ENCODE data around the gene NTPCR.

The NTPCR gene

DNA sequence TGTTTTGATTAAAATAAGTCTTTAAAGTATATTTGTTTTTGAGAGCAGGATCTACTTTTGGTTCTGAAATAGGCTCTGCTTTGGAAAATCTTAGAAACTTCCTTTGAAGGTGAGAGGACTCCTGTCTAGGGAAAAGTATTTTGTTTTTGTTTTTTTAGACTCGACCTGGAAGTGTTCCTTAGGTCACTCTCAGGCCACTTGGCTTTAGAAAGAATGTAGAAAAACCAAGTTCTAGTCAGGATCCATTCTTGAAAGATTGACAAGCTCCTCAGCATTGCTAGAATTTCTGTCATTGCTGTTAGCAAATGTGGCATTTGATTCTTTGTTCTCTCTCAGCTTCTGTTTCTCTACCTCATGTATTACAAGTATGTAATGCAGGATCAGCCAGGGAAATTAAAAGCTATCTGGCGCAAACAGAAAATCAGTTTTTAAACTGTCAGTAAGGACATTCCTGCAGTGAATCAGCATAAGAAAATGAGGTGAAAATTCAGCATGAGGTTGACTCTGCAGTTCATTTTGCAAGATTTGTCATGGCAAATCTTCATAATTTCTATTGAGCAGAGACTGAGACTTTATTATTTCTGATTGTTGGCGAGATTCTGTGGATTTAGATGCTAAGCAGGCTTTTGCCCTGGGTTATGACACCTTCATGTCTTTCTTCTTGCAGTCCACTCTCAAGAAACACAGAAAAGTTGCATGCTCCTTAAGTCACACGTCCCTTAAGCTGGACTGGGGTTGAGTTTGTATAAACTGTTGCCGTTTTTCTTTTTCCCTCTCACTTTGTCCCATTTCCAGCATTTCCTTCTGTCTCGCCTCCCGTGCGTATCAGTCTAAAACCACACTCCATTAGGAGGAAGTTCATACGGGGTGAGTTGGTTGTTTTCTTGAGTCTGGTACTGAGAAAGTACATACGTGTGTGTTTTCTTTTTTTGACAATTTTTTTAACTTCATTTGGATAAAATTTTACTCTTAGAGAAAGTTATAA, 12.6 kb downstream of the NTPCR start:
- no peak for DNase-seq (ENCODE audit: low read depth, low spot score)

DNA sequence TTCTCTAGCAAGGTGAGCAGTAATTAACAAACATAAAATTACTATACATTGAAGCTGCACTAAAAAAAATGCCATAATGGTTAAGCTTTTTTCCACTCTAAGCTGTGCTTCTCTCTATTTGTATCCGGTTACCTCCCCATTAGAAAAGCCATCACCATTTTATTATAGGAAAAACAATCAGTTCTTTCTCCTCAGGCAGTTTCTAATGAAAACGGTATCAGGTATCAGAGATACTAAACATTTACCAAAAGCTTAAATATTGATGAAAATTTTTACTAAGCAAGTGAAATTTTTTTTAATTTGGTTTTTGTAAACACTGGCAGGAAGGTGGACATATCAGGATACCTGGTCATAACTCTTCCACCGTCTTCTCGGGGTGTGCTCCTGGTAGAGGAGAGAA, 14.2 kb downstream of the NTPCR start:
- no peak for DNase-seq (ENCODE audit: low read depth, low spot score)

GRCh38 chr1:232965124-232965911, 14.9 kb downstream of the NTPCR start:
- DNase-seq (ENCODE audit: low read depth, low spot score), result no peak

- no peak for DNase-seq (ENCODE audit: low read depth, low spot score)
Observed at GRCh38 chr1:232965912-232966217, 15.5 kb downstream of the NTPCR start.

GRCh38 chr1:232966663-232967062, 16.3 kb downstream of the NTPCR start:
- DNase-seq (ENCODE audit: low read depth, low spot score), result no peak

DNA sequence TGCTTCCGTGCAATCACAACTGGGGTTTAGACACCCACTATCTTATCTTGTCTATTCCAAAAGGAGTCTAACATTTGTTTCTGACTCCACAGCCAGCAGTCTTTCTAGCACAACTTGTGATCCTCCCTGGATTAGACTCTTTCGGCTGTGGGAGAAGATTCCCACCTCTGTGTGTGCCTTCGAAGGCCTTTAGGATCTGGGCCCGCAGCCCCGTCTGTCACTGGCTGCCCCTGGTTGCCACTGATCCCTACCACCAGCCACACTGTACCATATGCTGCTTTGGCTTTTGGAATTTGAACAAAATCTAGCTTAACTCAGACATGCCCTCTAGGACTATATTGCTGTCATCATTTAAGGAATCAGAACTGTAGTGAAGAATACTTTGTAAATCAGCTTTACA, 18.0 kb downstream of the NTPCR start:
- DNase-seq (ENCODE audit: low read depth, low spot score), result no peak

DNA sequence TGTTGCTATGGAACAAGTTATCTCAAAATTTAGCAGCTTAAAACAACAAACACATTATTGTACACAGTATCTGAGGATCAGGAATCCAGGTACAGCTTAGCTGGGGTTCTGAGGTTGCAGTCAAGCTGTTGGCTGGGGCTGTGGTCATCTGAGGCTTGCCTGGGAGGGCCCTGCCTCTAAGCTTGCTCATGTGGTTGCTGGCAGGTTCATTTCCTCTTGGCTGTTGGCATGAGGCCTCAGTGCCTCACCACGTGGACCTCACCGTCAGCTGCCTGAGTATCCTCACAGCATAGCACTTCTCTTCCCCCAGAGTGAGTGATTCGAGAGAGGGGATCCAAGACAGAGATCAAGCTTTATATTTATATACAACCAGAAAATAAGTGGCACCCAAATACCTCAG, 18.6 kb downstream of the NTPCR start:
- no peak for DNase-seq (ENCODE audit: low read depth, low spot score)

DNA sequence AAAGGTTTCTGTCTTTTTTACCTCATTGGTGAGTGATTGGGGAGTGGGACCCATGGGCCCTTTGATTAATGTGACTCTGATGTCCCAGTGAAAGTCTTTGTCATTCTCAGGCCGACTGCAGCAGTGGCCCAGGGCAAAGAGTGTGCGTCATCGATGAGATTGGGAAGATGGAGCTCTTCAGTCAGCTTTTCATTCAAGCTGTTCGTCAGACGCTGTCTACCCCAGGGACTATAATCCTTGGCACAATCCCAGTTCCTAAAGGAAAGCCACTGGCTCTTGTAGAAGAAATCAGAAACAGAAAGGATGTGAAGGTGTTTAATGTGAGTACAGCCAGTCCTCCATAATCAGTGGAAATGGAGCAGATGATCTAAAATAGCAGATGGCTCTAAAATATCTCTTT, 19.4 kb downstream of the NTPCR start:
- no peak for DNase-seq (ENCODE audit: low read depth, low spot score)

DNA sequence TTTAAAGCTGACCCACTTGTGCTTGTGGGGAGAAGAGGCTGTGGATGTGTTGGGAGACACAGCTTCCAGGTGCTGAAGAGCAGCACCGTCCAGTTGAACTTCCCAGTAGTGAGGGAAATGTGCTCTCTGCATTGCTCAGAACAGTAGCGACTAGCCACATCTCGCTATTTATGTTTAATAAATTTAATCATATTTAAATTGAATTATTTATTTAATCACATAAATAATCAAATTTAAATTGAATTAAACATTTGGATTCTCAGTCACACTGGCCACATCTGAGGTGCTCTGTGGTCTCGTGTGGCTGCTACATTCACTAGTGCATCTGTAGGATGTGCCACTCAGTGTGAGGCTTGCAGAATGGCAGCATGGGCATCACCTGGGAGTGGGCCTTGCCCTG, 20.1 kb downstream of the NTPCR start:
- DNase-seq (ENCODE audit: low read depth, low spot score), result no peak

DNA sequence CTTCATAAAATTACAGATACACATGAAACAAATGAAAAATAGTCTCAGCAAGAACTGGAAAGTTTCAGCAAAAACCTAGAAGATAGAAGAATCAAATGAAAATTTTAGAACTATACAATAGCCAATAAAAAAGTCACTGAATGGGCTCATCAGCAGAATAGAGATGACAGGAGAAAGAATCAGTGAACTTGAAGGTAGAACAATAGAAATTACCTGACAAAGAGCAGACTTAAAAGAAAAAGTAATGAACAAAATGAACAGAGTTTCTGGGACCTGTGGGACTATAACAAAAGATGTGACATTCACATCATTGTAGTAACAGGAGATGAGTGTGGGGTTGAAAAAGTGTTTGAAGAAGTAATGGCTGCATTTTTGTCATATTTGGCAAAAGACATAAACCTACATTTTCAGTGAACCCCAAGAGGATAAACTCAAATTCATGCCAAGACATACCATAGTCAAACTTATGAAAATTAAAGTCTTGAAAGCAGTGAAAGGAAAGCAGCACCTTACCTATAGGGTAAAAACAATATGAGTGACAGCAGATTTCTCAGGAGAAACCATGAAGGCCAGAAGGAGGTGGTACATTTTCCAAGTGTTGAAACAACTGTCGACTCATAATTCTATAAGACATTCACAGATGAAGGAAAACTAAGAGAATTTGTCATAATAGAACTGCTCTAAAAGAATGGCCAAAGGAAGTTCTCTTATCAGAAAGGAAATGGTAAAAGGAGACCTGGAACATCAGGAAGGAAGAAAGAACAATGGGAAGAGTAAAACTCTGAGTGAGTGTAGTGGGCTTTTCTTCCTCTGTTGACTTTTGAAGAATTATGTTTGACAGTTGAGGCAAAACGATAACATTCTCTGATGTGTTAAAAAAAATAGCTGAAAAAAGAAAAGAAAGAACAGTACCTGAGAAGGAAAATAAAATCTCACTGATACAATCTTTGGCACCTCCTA, 23.5 kb downstream of the NTPCR start:
- no peak for DNase-seq (ENCODE audit: low read depth, low spot score)

DNA sequence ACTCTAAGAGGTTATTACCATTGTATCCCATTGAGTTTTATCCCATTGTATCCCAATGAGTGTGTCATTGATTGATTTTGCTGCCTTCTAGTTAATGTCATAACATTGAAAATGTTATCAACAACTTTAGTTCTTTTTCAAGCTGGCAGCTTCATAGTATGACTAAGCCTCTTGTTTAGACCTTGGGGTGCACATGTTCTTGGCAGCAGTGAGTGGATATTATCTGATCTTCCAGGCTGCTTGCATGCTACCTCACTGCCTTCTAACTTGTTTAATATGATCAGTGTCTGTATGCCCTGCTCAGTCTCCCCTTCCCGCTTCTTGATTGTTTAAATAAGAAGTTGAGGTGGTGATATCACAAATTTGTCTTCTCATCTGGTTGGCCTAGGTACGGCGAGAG, 24.6 kb downstream of the NTPCR start:
- DNase-seq (ENCODE audit: low read depth, low spot score), result no peak

- DNase-seq (ENCODE audit: low read depth, low spot score), result no peak
Observed at GRCh38 chr1:232978091-232978634, 27.8 kb downstream of the NTPCR start.

GRCh38 chr1:232978815-232979214, 28.4 kb downstream of the NTPCR start:
- no peak for DNase-seq (ENCODE audit: low read depth, low spot score)

DNA sequence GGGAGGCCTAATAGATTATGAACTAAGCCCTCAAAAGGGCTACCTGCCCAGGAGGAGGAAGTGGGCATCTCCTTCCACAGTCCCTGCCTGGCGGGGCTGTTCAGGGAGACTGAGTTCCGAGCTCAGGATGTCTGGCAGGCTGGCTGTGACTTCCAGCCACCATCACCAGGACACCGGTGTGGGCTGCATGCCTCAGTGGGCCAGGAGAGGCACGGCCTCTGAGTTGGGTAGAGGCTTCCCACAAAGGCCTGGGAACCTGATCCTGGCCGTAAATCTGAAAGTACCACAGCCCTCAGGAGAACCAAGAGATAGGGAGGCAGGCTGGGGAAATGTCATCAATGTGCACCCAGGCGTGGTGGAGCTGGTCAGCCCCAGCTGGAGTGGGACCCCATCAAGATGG, 29.1 kb downstream of the NTPCR start:
- DNase-seq (ENCODE audit: low read depth, low spot score), result no peak

DNA sequence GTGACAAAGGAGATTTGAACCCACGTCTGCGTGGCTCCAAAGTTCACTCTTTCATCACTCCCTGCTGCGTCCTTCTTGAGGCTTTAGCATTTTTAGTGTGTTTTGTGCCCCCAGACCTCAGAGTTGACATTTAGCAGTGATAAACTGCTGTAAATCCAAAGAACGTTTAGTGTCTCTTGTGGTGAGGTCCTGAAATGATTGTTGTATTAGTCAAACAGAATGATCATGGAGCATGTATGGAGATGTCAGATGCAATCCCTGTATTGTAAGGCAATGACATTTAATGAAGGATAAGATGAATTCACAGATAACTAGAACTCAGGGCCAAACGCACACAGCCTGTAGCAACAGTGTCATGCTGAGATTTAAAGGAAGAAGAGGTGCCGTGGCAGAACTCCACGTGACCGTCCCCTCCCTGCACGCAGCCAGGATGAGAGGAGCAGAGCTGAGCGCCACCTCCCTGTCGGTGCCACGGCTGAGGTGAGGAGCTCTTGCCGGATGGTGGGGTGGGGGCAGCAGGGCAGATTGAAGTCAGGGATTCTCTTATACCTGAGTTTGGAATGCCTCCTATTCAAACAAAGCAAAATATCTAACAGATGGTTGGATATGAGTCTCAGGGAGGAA, 30.1 kb downstream of the NTPCR start:
- no peak for DNase-seq (ENCODE audit: low read depth, low spot score)

DNA sequence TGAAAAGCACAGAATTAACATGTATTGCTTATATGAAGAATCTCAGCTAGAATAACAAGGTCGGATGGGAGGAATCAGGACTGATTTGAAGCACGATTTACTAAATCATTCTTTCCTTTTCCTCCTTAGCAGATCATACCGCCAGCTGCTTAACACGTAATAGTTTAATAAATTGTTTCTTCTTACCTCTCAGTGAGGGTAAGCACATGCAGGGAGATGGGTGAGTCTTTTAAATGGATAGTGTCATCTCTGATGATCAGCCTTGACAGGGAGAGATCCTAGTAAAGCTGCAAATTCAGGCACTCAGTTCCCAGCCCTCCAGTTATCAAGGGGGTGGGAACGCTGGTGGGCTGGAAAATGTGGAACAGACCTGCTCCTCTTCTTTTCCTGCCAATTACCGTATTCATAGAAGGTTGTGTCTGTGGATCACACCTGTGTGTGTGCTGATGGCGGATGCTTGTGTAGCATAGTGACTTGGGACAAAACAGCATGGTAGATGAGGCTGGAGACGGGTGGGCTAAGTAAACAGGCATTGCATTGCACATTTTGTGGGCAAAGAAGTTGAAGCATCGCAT, 30.7 kb downstream of the NTPCR start:
- no peak for DNase-seq (ENCODE audit: low read depth, low spot score)

DNA sequence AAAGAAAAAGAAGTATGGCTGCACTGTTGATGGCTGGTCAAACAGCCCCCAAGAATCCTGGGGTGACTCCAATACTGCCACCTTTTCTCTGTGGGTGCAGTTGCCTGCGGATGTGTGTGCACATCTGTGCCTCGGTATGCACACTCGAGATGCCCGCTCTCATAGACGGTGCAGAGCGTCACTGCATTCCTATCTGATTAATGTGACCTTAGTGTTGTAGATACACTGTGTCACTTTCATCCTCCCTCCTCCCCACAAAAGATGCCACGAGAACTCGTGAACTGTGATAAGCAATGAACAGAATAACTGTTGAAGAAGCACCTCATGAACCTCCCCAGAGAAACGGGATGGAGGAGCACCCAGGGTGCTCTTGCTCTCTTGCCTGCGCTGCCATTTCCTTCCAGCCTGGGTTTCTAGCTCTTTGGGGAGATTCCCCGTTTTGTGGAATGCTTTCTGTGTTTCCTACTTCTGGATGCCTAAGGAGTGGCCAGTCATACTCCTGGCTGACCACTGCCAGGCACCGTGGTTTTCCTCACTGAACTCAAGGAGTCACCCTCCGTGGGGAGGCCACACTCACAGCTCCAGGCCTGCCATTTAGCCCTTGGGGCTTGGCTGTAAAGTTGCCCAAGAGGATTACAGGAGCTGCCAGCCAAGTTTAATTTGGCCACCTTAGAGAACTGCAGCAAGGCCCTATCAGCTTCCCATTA, 32.0 kb downstream of the NTPCR start:
- no peak for DNase-seq (ENCODE audit: low read depth, low spot score)

GRCh38 chr1:232983375-232983774, 33.0 kb downstream of the NTPCR start:
- DNase-seq (ENCODE audit: low read depth, low spot score), result no peak

DNA sequence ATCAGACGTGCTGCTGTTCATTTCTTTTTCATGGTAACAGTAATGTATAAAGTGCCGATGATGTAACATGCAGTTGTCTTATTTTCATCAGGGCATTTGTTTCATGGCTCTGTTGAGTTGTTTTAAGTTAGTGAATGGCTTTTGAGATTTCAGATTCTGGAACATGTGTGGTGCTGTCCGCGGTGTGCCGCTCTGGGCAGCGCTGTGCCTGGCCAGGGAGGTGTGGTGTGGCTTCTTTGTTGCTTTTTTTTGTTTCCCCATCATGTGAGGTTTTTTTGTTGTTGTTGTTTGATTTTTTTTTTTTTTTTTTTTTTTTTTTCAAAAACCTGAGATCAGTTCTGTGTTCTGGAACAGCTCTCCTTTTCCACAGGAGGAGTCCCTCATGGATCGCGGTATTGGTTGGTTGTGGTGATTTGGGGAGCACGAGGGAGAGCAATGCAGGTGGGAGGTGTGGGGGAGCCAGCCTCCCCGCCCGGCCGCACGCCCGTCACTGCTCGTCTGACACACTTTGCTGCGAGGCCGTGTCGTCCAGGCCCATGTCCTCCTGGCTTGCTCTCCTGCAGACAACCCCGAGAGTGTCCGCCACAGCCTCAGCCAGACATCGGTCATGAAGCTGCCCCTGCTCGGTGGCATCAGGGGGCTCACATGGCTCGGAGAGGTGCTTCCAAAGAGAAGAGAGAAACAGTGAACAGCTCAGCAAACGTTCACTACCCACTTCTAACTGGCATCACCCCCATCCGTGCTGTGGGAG, 33.6 kb downstream of the NTPCR start:
- no peak for DNase-seq (ENCODE audit: low read depth, low spot score)
